BE2C (cell line): ENCODE measurements around the gene RPAP3.

Source experiments
- DNase-seq: peaks from one replicate; pipeline ENCODE4 v3.0.0-alpha.2; 2020
- H3K27me3 ChIP-seq: fragments of 250-450 bp; sonication (Bioruptor Pico); 2 replicates; pipeline ENCODE4 v1.5.1; 2020; ENCODE audit warnings: mild to moderate bottlenecking
- H3K36me3 ChIP-seq: fragments of 250-450 bp; sonication (Bioruptor Pico); 2 replicates; pipeline ENCODE4 v1.5.1; 2020; ENCODE audit warnings: mild to moderate bottlenecking
- H3K4me1 ChIP-seq: fragments of 250-450 bp; sonication (Bioruptor Pico); 2 replicates; pipeline ENCODE4 v1.5.1; 2020
- H3K4me3 ChIP-seq: 2 replicates; pipeline ENCODE4 v1.5.1; 2011; ENCODE audit warnings: low read depth, low read length
- H3K9me3 ChIP-seq: fragments of 250-450 bp; sonication (Bioruptor Pico); 2 replicates; pipeline ENCODE4 v1.5.1; 2020
- CTCF ChIP-seq: IDR thresholded peaks from 2 replicates; pipeline ENCODE4 v1.5.1; 2012; ENCODE audit warnings: mild to moderate bottlenecking, low read depth, low read length

The RPAP3 gene

GRCh38 chr12:47752121-47752520 is 46.3 kb upstream of the RPAP3 start:
- Histone ChIP-seq H3K27me3 (no peaks in the 10 kb centered on the region), H3K4me1 (peaks cover 42% of the 10 kb centered on the region), H3K9me3 (no peaks in the 10 kb centered on the region), H3K4me3 (no peak overlapping the region), H3K36me3 (no peaks in the 10 kb centered on the region)
- no peak for DNase-seq
- no peak for TF ChIP-seq CTCF

- DNase-seq: no peak
- Histone ChIP-seq H3K27me3 (no peaks in the 10 kb centered on the region), H3K4me1 (peaks cover 42% of the 10 kb centered on the region), H3K4me3 (no peak overlapping the region), H3K36me3 (no peaks in the 10 kb centered on the region), H3K9me3 (no peaks in the 10 kb centered on the region)
- no peak for TF ChIP-seq CTCF
These were observed 45.7 kb upstream of the RPAP3 start for GRCh38 chr12:47751561-47751960.

GRCh38 chr12:47750916-47751470 is 45.2 kb upstream of the RPAP3 start:
- no peak for DNase-seq
- Histone ChIP-seq H3K36me3 (no peaks in the 10 kb centered on the region), H3K4me3 (no peak overlapping the region), H3K4me1 (peaks cover 37% of the 10 kb centered on the region), H3K27me3 (no peaks in the 10 kb centered on the region), H3K9me3 (no peaks in the 10 kb centered on the region)
- TF ChIP-seq CTCF: no peak

GRCh38 chr12:47750229-47750798 is 44.5 kb upstream of the RPAP3 start:
- Histone ChIP-seq H3K4me3 (no peak overlapping the region), H3K36me3 (no peaks in the 10 kb centered on the region), H3K27me3 (no peaks in the 10 kb centered on the region), H3K4me1 (peaks cover 30% of the 10 kb centered on the region), H3K9me3 (no peaks in the 10 kb centered on the region)
- DNase-seq: no peak
- no peak for TF ChIP-seq CTCF

GRCh38 chr12:47748899-47749298 is 43.1 kb upstream of the RPAP3 start:
- Histone ChIP-seq H3K9me3 (no peaks in the 10 kb centered on the region), H3K4me3 (no peak overlapping the region), H3K36me3 (no peaks in the 10 kb centered on the region), H3K27me3 (no peaks in the 10 kb centered on the region), H3K4me1 (peaks cover 16% of the 10 kb centered on the region)
- DNase-seq: no peak
- TF ChIP-seq CTCF: no peak

- H3K4me1 ChIP-seq: peaks cover 12% of the 10 kb centered on the region
- no peaks in the 10 kb centered on the region for H3K27me3 ChIP-seq
- no peak overlapping the region for H3K4me3 ChIP-seq
- no peak for DNase-seq
- no peaks in the 10 kb centered on the region for H3K36me3 ChIP-seq
- no peaks in the 10 kb centered on the region for H3K9me3 ChIP-seq
- no peak for TF ChIP-seq CTCF
These were observed 42.6 kb upstream of the RPAP3 start for GRCh38 chr12:47748507-47748828.
